GM20000 (cell line): Measurements from ENCODE around the gene ADD3.

Experiments
- DNase-seq: peaks from one replicate; pipeline ENCODE4 v3.0.0; 2012; ENCODE audit warnings: low spot score
- TF ChIP-seq, protein P1 (sequence below): IDR thresholded peaks from 2 replicates; pipeline ENCODE4 v1.5.1; 2012; ENCODE audit warnings: mild to moderate bottlenecking, control low read depth; ENCODE audit errors: extremely low read depth, missing control alignments

The ADD3 gene

DNA sequence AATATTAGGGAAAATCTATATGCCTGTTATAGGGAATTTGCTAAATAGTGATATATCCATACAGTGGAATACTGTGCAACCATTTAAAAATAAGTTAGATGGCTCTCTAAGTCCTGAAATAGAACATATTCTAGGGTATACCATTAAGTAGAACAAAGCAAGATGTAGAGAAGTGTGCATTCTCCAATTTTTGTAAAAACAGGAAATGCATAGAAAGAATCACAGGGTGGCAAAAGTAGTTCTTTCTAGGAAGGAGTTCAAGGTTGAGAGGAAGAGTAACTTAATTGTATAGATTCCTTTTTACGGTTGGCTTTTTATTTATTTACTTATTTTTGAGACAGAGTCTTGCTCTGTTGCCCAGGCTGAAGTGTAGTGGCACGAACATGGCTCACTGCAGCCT lies 43.7 kb downstream of the ADD3 start:
- TF ChIP-seq, protein P1, sequence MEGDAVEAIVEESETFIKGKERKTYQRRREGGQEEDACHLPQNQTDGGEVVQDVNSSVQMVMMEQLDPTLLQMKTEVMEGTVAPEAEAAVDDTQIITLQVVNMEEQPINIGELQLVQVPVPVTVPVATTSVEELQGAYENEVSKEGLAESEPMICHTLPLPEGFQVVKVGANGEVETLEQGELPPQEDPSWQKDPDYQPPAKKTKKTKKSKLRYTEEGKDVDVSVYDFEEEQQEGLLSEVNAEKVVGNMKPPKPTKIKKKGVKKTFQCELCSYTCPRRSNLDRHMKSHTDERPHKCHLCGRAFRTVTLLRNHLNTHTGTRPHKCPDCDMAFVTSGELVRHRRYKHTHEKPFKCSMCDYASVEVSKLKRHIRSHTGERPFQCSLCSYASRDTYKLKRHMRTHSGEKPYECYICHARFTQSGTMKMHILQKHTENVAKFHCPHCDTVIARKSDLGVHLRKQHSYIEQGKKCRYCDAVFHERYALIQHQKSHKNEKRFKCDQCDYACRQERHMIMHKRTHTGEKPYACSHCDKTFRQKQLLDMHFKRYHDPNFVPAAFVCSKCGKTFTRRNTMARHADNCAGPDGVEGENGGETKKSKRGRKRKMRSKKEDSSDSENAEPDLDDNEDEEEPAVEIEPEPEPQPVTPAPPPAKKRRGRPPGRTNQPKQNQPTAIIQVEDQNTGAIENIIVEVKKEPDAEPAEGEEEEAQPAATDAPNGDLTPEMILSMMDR, result no peak
- DNase-seq, result no peak

DNA sequence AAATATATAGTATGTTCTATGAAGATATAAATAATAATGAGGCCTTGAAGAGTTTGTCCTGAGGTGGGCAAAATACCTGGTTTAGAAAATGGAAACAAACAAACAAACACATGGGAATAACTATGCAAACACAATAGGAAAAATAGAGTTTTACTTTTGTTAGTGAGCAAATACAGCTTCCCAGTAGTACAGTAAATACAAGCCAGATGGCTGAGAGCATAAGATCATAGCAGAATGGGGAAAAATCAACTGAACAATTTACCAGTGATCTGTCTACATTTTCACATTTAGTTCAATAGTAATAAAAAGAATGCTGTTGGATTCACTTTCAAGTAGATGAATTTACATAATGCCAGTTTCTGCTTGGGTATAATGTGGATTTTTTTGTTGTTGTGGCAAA lies 45.1 kb downstream of the ADD3 start:
- TF ChIP-seq, protein P1, result no peak
- no peak for DNase-seq

DNA sequence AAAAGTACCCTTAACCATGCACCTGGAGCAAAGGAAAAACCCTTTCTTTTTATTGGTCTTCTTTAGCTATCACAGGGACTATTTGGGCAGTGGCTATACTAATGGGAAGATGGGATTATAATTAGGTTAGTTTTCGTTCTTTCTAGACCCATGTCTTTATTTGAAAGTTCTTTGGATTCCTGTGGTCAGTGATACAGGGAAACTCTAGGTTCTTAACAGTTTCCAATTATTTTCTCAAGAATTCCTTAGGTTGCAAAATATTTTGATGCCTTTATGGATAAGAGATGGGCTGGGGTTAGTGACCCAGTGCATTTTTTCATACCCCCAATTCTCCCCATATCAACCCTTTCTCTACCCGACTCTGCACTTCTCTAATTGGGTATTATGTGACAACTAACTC lies 49.0 kb downstream of the ADD3 start:
- DNase-seq, result no peak
- TF ChIP-seq, protein P1, result no peak

DNA sequence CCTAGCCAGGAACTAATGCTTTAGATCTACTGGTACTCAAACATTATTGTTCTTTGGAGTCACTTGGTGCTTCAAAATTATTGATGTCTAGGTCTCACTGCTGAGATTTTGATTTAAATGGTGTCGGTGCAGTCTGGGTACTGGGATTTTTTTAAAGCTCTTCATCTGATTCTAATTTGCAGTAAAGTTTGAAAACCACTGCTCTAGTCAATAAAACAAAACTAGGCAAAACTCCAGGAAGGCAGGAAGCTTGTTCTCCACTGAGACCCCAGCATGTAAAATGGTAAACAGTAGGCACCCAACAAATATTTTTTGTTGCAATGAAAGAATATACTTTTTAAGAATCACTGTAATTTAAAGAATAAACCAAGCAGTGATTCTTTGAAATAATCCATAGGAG lies 49.7 kb downstream of the ADD3 start:
- TF ChIP-seq, protein P1, result no peak
- no peak for DNase-seq

DNA sequence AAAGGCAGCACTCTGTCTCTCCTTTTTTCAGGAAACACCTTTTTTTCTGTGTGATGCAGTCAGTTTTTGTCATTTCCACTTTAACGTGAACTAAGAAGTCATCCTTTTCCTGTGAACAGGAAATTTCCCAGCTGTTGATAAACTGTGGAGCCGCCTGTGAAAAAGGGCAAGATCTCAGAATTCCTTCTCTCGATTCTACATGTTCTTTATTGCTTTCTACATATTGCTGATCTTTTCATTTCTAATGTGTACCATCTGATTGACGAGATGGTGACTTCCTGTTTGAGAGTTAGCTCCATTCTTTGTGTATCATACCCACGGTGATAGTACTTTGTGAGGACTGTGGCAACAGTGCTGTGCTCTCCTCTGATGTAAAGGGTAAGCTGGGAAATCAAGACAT lies 50.4 kb downstream of the ADD3 start:
- TF ChIP-seq, protein P1, result no peak
- no peak for DNase-seq

DNA sequence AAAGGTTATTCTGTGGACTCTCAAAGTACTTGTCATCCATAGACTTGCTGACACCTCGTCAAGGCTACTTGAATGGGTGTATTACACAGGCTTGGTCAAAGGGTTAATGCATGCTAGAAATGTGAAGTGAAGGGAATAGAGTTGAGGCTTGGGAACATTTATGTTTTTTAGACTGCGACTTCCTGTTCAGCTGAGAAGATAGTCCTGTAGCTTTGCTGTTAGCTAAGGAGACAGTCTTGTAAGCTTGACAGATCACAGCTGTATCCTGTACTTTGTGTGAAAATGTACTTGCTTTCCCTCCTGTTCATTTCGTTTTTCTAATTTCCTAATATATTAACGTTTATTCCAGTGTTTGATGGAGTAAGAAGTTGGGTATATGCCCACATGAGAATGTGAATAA lies 52.1 kb downstream of the ADD3 start:
- TF ChIP-seq, protein P1, result no peak
- peak; percentile 4 for DNase-seq

DNA sequence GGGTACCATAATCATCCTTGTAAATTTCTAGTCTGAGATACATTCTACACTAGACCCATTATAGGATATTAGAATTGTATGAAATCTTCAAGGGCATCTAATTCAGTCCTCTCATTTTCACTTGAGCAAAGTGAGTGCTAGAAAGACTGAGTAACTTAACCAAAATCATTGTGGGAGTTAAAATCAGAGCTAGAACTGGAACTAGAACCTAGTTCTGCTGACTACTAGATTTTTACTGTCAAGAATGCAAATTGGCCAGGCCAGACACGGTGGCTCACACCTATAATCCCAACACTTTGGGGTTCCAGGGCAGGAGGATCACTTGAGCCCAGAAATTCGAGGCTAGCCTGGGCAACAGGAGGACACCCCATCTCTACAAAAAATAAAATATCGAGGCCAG lies 53.9 kb downstream of the ADD3 start:
- TF ChIP-seq, protein P1, result no peak
- DNase-seq, result no peak
